ENCODE data around the gene CYP27C1.

The CYP27C1 gene

DNA sequence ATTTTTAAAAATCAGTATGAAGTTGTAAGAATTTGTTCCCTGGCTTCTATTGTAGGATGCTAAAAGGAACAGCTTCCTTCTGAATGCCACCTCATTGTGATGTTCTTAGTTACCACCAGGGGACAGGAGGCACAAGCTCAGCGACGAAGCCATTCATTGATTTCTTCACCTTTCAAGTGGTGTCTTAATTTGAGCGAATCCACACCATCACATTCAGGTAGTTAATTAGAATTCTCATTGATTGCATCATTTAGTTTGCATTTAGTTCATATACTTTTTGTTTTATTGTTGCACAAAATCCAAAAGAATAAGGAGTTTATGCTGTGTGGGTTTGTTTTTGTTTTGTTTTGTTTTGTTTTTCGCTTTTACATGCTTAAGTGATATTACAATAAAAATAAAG, 23.1 kb downstream of the CYP27C1 start:
- TF ChIP-seq, protein P1, sequence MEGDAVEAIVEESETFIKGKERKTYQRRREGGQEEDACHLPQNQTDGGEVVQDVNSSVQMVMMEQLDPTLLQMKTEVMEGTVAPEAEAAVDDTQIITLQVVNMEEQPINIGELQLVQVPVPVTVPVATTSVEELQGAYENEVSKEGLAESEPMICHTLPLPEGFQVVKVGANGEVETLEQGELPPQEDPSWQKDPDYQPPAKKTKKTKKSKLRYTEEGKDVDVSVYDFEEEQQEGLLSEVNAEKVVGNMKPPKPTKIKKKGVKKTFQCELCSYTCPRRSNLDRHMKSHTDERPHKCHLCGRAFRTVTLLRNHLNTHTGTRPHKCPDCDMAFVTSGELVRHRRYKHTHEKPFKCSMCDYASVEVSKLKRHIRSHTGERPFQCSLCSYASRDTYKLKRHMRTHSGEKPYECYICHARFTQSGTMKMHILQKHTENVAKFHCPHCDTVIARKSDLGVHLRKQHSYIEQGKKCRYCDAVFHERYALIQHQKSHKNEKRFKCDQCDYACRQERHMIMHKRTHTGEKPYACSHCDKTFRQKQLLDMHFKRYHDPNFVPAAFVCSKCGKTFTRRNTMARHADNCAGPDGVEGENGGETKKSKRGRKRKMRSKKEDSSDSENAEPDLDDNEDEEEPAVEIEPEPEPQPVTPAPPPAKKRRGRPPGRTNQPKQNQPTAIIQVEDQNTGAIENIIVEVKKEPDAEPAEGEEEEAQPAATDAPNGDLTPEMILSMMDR (conservative IDR thresholded peaks at IDR 0.05; ENCODE audit: low read length), result peak; percentile 32
- no peak overlapping the region for H3K4me3 ChIP-seq (ENCODE audit: low read length)
- DNase-seq (ENCODE audit: low read depth), result no peak

DNA sequence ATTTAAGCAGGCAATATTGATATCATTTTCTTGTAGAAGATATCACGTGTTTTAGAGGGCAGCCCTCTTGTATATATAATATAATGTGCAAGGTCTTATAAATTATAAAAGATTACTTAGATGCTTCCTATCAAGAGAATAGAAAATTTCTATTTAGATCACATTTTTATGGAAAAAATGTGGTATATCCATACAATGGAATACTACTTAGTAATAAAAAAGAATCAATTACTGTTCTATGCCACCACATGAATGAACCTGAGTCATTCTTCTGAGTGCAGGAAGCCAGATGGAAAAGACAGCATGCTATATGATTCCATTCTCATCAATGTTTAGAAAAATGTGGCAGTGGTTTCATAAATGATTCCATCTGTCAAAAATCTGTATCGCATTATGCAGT, 23.6 kb downstream of the CYP27C1 start:
- H3K4me3 ChIP-seq (ENCODE audit: low read length), result no peak overlapping the region
- TF ChIP-seq, protein P1 (conservative IDR thresholded peaks at IDR 0.05; ENCODE audit: low read length), result no peak
- DNase-seq (ENCODE audit: low read depth), result no peak

DNA sequence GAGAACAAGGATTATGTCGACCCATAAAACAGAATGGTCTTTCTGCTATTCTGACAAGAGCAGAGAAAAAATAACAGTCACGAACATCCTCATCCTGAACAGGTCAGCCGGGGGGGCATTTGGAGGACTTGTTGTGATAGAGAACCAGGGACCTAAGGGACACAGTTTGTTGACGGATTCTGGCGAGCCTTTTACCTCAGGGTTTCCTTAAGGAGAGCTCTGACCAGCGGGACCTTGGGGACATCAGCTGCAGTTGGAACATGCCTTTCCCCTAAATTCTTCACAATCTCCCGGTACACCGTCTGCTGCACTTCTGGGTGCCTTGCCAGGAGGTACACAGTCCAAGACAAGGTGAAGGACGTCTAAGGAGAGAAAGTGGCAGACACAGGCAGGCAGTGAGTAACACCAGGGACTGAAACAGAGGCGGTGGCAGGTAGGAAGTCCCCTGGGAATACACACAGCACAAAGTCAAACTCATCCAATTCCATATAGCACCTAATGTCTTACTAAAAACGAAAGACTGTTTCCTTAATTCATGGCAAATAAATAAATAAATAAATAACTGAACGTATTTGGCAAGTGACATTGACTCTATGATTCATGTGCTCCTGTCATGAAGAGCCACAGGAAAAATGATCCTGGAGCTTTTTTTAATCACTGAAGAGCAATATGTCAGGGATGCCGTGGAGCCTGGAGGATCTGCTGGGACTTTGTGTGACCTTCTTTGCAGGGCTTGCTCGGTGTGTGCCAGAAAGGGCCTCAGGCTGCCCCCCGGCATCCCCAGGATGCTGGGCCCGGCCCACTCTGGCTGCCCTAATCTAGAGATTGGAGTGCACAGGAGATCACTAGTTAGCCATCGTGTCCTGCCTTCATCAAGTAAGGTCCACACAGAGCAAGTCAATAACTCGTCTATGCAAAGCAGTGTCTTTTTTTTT, 24.7 kb downstream of the CYP27C1 start:
- TF ChIP-seq, protein P1 (conservative IDR thresholded peaks at IDR 0.05; ENCODE audit: low read length), result no peak
- H3K4me3 ChIP-seq (ENCODE audit: low read length), result no peak overlapping the region
- no peak for DNase-seq (ENCODE audit: low read depth)

DNA sequence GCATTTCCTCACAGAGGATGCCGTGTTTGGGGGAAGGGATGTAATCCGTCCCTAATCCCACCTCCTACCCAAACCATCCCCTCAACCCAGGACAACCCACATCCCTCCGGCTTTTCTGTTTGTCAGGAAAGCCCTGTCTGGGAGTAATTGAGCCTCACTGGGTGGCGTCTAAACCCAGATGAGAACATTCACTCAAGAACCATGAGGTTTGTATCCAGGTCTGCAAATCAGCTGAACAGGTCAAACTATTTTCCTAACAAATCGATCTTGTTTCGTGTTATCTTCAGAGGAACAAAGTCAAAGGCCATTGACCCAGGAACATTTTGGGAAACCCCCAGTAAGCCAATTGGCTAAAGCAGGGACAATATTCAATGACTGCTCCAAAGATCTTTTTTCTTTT, 25.7 kb downstream of the CYP27C1 start:
- TF ChIP-seq, protein P1 (conservative IDR thresholded peaks at IDR 0.05; ENCODE audit: low read length), result no peak
- no peak overlapping the region for H3K4me3 ChIP-seq (ENCODE audit: low read length)
- DNase-seq (ENCODE audit: low read depth), result no peak

DNA sequence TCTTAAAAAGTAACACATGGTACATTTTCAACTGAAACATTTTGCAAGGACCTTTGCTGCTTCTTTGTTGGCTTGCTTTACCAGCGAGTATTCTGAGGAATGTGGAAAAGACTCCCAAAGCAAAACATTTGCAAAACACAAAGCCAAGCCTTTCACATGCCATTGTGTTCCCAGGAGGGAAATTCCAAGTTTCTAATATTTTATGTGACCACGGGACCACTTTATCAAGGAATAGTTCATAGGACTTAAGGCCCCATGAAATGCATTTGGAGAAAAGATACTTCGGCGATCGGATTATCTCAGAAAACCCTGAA, 26.2 kb downstream of the CYP27C1 start:
- no peak overlapping the region for H3K4me3 ChIP-seq (ENCODE audit: low read length)
- TF ChIP-seq, protein P1 (conservative IDR thresholded peaks at IDR 0.05; ENCODE audit: low read length), result no peak
- DNase-seq (ENCODE audit: low read depth), result peak; percentile 94

DNA sequence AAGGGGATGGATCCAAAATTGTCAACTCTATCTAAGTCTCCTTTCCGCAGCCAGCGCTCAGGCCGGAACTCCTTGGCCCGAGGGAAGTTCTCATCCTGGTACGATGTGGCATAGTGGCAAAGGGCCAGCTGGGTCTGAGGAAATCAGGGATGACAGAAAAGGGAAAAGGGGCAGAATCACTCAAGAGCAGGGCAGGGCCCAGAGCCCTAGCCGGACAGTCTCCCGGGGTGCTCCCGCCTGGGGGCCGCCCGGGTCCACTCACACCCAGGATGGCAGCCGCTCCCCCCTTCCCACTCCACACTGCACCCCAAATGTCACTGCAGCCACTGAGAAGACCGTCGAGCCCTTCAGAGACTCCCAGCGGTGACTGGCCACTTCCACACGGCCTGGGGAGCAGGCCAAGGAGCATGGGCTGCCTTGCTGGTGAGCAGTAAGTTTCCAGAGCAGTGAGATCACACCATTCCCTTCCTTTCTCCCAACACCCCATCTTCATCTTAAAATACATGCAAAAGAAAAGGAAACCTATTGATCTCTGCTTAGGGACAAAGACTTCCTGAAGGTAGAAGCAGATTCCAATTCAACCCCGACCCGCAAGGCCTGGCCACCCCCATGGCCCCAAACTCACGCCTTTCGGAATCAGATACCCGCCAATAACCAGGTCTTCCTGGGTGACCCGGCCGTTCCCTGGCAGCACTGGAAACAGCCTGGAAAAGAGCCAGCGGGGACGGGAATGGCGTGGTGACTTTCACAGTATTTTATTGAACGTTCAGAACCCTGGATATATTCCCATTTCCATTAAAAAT, 26.7 kb downstream of the CYP27C1 start:
- DNase-seq (ENCODE audit: low read depth), result peak; percentile 66
- TF ChIP-seq, protein P1 (conservative IDR thresholded peaks at IDR 0.05; ENCODE audit: low read length), result no peak
- peak overlapping the region; percentile 15; the same call in 1 of the 2 replicates for H3K4me3 ChIP-seq (ENCODE audit: low read length)
